HepG2 (cell line): ENCODE data around the gene ABCG2.

ENCODE experiments used
- ATF7-NPFF ChIP-seq: sonication (generic); formaldehyde crosslinking; IDR thresholded peaks from 2 replicates; pipeline ENCODE4 v1.8.1; 2023; ENCODE audit warnings: mild to moderate bottlenecking, low read depth, missing genetic modification reagents, moderate library complexity
- EZH2 ChIP-seq: conservative IDR thresholded peaks from 2 replicates; pipeline ENCODE4 v1.6.1; 2012; ENCODE audit warnings: mild to moderate bottlenecking, low read depth, low read length, moderate library complexity
- U2AF2 ChIP-seq: fragments of 200-400 bp; formaldehyde crosslinking; IDR thresholded peaks from 2 replicates; pipeline ENCODE4 v1.6.1; 2017; ENCODE audit warnings: low read depth, mild to moderate bottlenecking, low read length
- ZNF660 ChIP-seq: sonication (generic); formaldehyde crosslinking; IDR thresholded peaks from 2 replicates; pipeline ENCODE4 v1.5.1; 2020; ENCODE audit warnings: mild to moderate bottlenecking, low read depth, missing genetic modification reagents, borderline replicate concordance
- TF ChIP-seq, protein P1 (sequence below): sonication (generic); formaldehyde crosslinking; IDR thresholded peaks from 2 replicates; pipeline ENCODE4 v1.5.0; 2020; ENCODE audit warnings: mild to moderate bottlenecking, missing genetic modification reagents, moderate library complexity

GRCh38 chr4:88208156-88208555 lies 49.7 kb upstream of the ABCG2 start:
- TF ChIP-seq U2AF2 (no peak), EZH2 (no peak), ZNF660 (no peak), ATF7-NPFF (no peak)
- TF ChIP-seq, protein P1, sequence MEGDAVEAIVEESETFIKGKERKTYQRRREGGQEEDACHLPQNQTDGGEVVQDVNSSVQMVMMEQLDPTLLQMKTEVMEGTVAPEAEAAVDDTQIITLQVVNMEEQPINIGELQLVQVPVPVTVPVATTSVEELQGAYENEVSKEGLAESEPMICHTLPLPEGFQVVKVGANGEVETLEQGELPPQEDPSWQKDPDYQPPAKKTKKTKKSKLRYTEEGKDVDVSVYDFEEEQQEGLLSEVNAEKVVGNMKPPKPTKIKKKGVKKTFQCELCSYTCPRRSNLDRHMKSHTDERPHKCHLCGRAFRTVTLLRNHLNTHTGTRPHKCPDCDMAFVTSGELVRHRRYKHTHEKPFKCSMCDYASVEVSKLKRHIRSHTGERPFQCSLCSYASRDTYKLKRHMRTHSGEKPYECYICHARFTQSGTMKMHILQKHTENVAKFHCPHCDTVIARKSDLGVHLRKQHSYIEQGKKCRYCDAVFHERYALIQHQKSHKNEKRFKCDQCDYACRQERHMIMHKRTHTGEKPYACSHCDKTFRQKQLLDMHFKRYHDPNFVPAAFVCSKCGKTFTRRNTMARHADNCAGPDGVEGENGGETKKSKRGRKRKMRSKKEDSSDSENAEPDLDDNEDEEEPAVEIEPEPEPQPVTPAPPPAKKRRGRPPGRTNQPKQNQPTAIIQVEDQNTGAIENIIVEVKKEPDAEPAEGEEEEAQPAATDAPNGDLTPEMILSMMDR (CRISPR knock-in tag) = no peak
